ENCODE measurements around the gene CDK4. TPM values are rescaled to one million over a fixed set of nuclear protein-coding genes. Genes with fewer than 3 reads are reported as not detected.

CDK4 gene
- total and polyA plus RNA-seq, 2 of the 13 experiments (the other 11 are each of a cell fraction or from before 2014, with no cell fraction given): 191 to 209 TPM

- Histone ChIP-seq H3K9ac (ENCODE audit: insufficient read depth, low read depth, low read length) (peak overlapping the region; percentile 52; the same call in 1 of the 2 replicates), H4K20me1 (ENCODE audit: insufficient read depth, low read length) (no peaks in the 10 kb centered on the region), H3K36me3 (replicated peaks in 1 of 2; ENCODE audit: control insufficient read depth in 1 of 2, insufficient read depth in 2 of 2, low read length in 2 of 2) (no peaks in the 10 kb centered on the region), H3K4me2 (ENCODE audit: low read depth, low read length) (peak overlapping the region; percentile 98), H3K4me3 (replicated peaks in 1 of 3; ENCODE audit: insufficient read depth in 1 of 3, low read depth in 2 of 3, low read length in 3 of 3) (peak overlapping the region; percentile 81 to 91 (median 89)), H3K27ac (ENCODE audit: extremely low read length, insufficient read depth, low read length) (no peak overlapping the region), H3K79me2 (ENCODE audit: insufficient read depth, low read length) (no peaks in the 10 kb centered on the region), H3K4me1 (ENCODE audit: insufficient read depth, low read length) (0 out of 2 replicates have a peak, but pooled peaks cover 4% of the 10 kb centered on the region), H3K9me3 (ENCODE audit: low read length) (no peaks in the 10 kb centered on the region), H3K27me3 (ENCODE audit: control insufficient read depth in 1 of 2, insufficient read depth in 2 of 2, low read length in 2 of 2) (peaks cover 2 to 18% of the 10 kb centered on the region in 2 experiments; a peak in 3 of 5 replicates), H2AFZ (ENCODE audit: low read length) (peak overlapping the region; percentile 77)
- POLR2A ChIA-PET: interaction anchor here (0.6 to 2.1 kb wide), 10 partner anchors 9 to 121 kb away, joined by 3 to 23 read pairs (median 4); partner anchors contain the start of genes ARHGEF25, CDK4, CTDSP2 and EEF1AKMT3
- DNase-seq (ENCODE audit: low spot score): peak; percentile 71
- FAIRE-seq: peak; percentile 8
- in situ Hi-C loops (cut with HindIII; ENCODE audit: extremely low pct_ligation_motif_present, low pct_unique_long_range_greater_than_20kb) (no loop called here), intact Hi-C loops (cut with micrococcal nuclease; ENCODE audit: unreplicated experiment) (no loop called here)
- 0% methylated on average over 12 of the region's 79 CpGs for WGBS (ENCODE audit: low lambda C conversion rate)
- ATAC-seq: peak; percentile 93
- CTCF ChIA-PET (ENCODE audit: low intra/inter-chr PET ratio, low total read pairs): interaction anchor here (1.7 kb wide), 1 partner anchor 9 kb away, joined by 6 read pairs; no protein-coding TSS in a partner anchor
- BruUV-seq (replicated peaks): no TSS peak
- no peak; the same call in 1 of the 2 replicates for TF ChIP-seq POLR2G (IDR thresholded peaks at IDR 0.05; ENCODE audit: low read depth, low read length)
- 0 out of 2 replicates have a peak, but pooled peaks have one; percentile 19 for TF ChIP-seq ZNF207 (IDR thresholded peaks at IDR 0.05; ENCODE audit: borderline replicate concordance)
- TF ChIP-seq SAP130 (CRISPR knock-in tag; IDR thresholded peaks at IDR 0.05; ENCODE audit: low read depth): peak; percentile 55
- peak; percentile 19; the same call in 1 of the 2 replicates for TF ChIP-seq KDM5B (CRISPR knock-in tag; IDR thresholded peaks at IDR 0.05; ENCODE audit: borderline replicate concordance)
- TF ChIP-seq ATF3 (CRISPR knock-in tag; IDR thresholded peaks at IDR 0.05): no peak
- TF ChIP-seq AGO2 (optimal IDR thresholded peaks at IDR 0.05; ENCODE audit: low read depth, low read length): peak; percentile 33
- TF ChIP-seq RAD21 (CRISPR knock-in tag; IDR thresholded peaks at IDR 0.05): peak; percentile 67
- TF ChIP-seq ZNF782 (CRISPR knock-in tag; IDR thresholded peaks at IDR 0.05; ENCODE audit: borderline replicate concordance): no peak
- no peak for TF ChIP-seq ZNF781 (CRISPR knock-in tag; IDR thresholded peaks at IDR 0.05; ENCODE audit: borderline replicate concordance, not compliant biosample characterization)
- peak; percentile 47 for TF ChIP-seq ZGPAT (CRISPR knock-in tag; IDR thresholded peaks at IDR 0.05)
- no peak for TF ChIP-seq MTF2 (CRISPR knock-in tag; IDR thresholded peaks at IDR 0.05; ENCODE audit: borderline replicate concordance)
- 0 out of 2 replicates have a peak, but pooled peaks have one; percentile 67 for TF ChIP-seq ZNF280B (CRISPR knock-in tag; IDR thresholded peaks at IDR 0.05; ENCODE audit: borderline replicate concordance)
- TF ChIP-seq CTCF (CRISPR knock-in tag; IDR thresholded peaks at IDR 0.05): peak; percentile 94
- TF ChIP-seq ZNF737 (CRISPR knock-in tag; IDR thresholded peaks at IDR 0.05; ENCODE audit: borderline replicate concordance): no peak
- TF ChIP-seq NR2C2 (CRISPR knock-in tag; IDR thresholded peaks at IDR 0.05; ENCODE audit: borderline replicate concordance): no peak
- no peak for TF ChIP-seq ZNF543 (CRISPR knock-in tag; IDR thresholded peaks at IDR 0.05)
- TF ChIP-seq ELF3 (CRISPR knock-in tag; IDR thresholded peaks at IDR 0.05): no peak
- TF ChIP-seq GTF3A (CRISPR knock-in tag; conservative IDR thresholded peaks at IDR 0.05): 0 out of 2 replicates have a peak, but pooled peaks have one; percentile 57
- TF ChIP-seq ZNF253 (CRISPR knock-in tag; IDR thresholded peaks at IDR 0.05; ENCODE audit: borderline replicate concordance): no peak
Measured at GRCh38 chr12:57726151-57726883, 25.8 kb downstream of the CDK4 start.
